SK-N-SH treated with all-trans-retinoic acid at 6 μM for 48 hours (cell line): Measurements from ENCODE around the gene HSPB2.

Experiments used
- ATAC-seq: fragments of 200-7000 bp; cut with Tn5 transposase; 3 replicates; pipeline ENCODE4 v1.9.1; 2020; ENCODE audit warnings: mild to moderate bottlenecking, moderate library complexity
- ARNTL ChIP-seq: fragments of 450-650 bp; formaldehyde crosslinking; IDR thresholded peaks from 2 replicates; pipeline ENCODE4 v1.5.0; 2020; ENCODE audit warnings: low read depth, mild to moderate bottlenecking, moderate library complexity, borderline replicate concordance
- CSDC2 ChIP-seq: fragments of 250-450 bp; sonication (Bioruptor Pico); IDR thresholded peaks from 2 replicates; pipeline ENCODE4 v1.5.0; 2020; ENCODE audit warnings: mild to moderate bottlenecking, moderate library complexity
- CSRNP3 ChIP-seq: fragments of 250-450 bp; sonication (Bioruptor Pico); IDR thresholded peaks from 2 replicates; pipeline ENCODE4 v1.5.1; 2021; ENCODE audit warnings: mild to moderate bottlenecking, moderate library complexity
- ESRRG ChIP-seq: fragments of 250-450 bp; sonication (Bioruptor Pico); IDR thresholded peaks from 2 replicates; pipeline ENCODE4 v1.6.1; 2021; ENCODE audit warnings: mild to moderate bottlenecking
- GLIS3 ChIP-seq: fragments of 250-450 bp; sonication (Bioruptor Pico); IDR thresholded peaks from 2 replicates; pipeline ENCODE4 v1.5.0; 2020; ENCODE audit warnings: mild to moderate bottlenecking, moderate library complexity
- ISL1 ChIP-seq: fragments of 250-450 bp; sonication (Bioruptor Pico); IDR thresholded peaks from 2 replicates; pipeline ENCODE4 v2.1.2; 2022; ENCODE audit warnings: mild to moderate bottlenecking, moderate library complexity
- OSR1 ChIP-seq: fragments of 250-450 bp; sonication (Bioruptor Pico); IDR thresholded peaks from 2 replicates; pipeline ENCODE4 v1.8.0; 2022; ENCODE audit warnings: moderate library complexity, mild to moderate bottlenecking, inconsistent platforms
- PATZ1 ChIP-seq: fragments of 250-450 bp; sonication (Bioruptor Pico); IDR thresholded peaks from 2 replicates; pipeline ENCODE4 v1.8.0; 2020; ENCODE audit warnings: mild to moderate bottlenecking, moderate library complexity, borderline replicate concordance
- PPARA ChIP-seq: fragments of 250-450 bp; sonication (Bioruptor Pico); IDR thresholded peaks from 2 replicates; pipeline ENCODE4 v1.5.0; 2020; ENCODE audit warnings: mild to moderate bottlenecking, borderline replicate concordance
- RARB ChIP-seq: fragments of 250-450 bp; sonication (Bioruptor Pico); IDR thresholded peaks from 2 replicates; pipeline ENCODE4 v1.8.0; 2021; ENCODE audit warnings: mild to moderate bottlenecking, moderate library complexity
- SNAI2 ChIP-seq: fragments of 250-450 bp; sonication (Bioruptor Pico); IDR thresholded peaks from 2 replicates; pipeline ENCODE4 v1.5.0; 2020; ENCODE audit warnings: mild to moderate bottlenecking, moderate library complexity
- TCF4 ChIP-seq: fragments of 250-450 bp; sonication (Bioruptor Pico); IDR thresholded peaks from 2 replicates; pipeline ENCODE4 v1.8.0; 2021; ENCODE audit warnings: mild to moderate bottlenecking, moderate library complexity, borderline replicate concordance
- TOX ChIP-seq: fragments of 250-450 bp; sonication (Bioruptor Pico); IDR thresholded peaks from 2 replicates; pipeline ENCODE4 v1.8.0; 2021; ENCODE audit warnings: mild to moderate bottlenecking, moderate library complexity, borderline replicate concordance
- ZC3H10 ChIP-seq: fragments of 250-450 bp; sonication (Bioruptor Pico); IDR thresholded peaks from 2 replicates; pipeline ENCODE4 v1.5.1; 2021; ENCODE audit warnings: mild to moderate bottlenecking, moderate library complexity
- ZFP3 ChIP-seq: fragments of 250-450 bp; sonication (Bioruptor Pico); IDR thresholded peaks from 2 replicates; pipeline ENCODE4 v1.5.0; 2020; ENCODE audit warnings: mild to moderate bottlenecking, moderate library complexity
- ZFP30 ChIP-seq: fragments of 450-650 bp; formaldehyde crosslinking; IDR thresholded peaks from 2 replicates; pipeline ENCODE4 v1.5.0; 2022; ENCODE audit warnings: mild to moderate bottlenecking, moderate library complexity
- ZNF70 ChIP-seq: fragments of 450-650 bp; formaldehyde crosslinking; IDR thresholded peaks from 2 replicates; pipeline ENCODE4 v1.5.0; 2020; ENCODE audit warnings: mild to moderate bottlenecking, moderate library complexity
- ZNF8 ChIP-seq: fragments of 450-650 bp; formaldehyde crosslinking; IDR thresholded peaks from 2 replicates; pipeline ENCODE4 v1.5.0; 2020; ENCODE audit warnings: mild to moderate bottlenecking, moderate library complexity
- TF ChIP-seq, protein P1 (sequence below): fragments of 250-450 bp; sonication (Bioruptor Pico); IDR thresholded peaks from 2 replicates; pipeline ENCODE4 v1.5.0; 2020; ENCODE audit warnings: mild to moderate bottlenecking, moderate library complexity
- TF ChIP-seq, protein P2 (sequence below): fragments of 250-450 bp; sonication (Bioruptor Pico); IDR thresholded peaks from 2 replicates; pipeline ENCODE4 v1.5.1; 2020; ENCODE audit warnings: low read depth, mild to moderate bottlenecking, moderate library complexity

Gene HSPB2

DNA sequence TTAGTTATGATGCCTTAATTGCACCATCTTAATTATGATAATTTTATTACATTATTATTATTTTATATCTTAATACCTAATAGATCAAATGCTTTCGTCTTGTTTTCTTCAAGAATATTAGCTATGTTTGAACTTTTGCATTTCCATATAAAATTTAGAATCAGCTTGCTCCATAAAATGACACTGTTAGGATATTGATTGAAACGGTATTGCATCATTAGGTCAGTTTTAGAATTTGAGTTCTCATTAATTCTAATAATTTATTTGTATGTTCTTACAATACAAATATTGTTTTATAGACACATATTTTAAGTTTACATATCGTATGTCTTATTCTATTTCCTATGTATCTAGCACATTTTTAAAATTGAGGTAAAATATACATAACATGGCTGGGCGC is 26.5 kb upstream of the HSPB2 start:
- TF ChIP-seq, protein P1, sequence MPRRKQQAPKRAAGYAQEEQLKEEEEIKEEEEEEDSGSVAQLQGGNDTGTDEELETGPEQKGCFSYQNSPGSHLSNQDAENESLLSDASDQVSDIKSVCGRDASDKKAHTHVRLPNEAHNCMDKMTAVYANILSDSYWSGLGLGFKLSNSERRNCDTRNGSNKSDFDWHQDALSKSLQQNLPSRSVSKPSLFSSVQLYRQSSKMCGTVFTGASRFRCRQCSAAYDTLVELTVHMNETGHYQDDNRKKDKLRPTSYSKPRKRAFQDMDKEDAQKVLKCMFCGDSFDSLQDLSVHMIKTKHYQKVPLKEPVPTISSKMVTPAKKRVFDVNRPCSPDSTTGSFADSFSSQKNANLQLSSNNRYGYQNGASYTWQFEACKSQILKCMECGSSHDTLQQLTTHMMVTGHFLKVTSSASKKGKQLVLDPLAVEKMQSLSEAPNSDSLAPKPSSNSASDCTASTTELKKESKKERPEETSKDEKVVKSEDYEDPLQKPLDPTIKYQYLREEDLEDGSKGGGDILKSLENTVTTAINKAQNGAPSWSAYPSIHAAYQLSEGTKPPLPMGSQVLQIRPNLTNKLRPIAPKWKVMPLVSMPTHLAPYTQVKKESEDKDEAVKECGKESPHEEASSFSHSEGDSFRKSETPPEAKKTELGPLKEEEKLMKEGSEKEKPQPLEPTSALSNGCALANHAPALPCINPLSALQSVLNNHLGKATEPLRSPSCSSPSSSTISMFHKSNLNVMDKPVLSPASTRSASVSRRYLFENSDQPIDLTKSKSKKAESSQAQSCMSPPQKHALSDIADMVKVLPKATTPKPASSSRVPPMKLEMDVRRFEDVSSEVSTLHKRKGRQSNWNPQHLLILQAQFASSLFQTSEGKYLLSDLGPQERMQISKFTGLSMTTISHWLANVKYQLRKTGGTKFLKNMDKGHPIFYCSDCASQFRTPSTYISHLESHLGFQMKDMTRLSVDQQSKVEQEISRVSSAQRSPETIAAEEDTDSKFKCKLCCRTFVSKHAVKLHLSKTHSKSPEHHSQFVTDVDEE = no peak
- TF ChIP-seq, all 23 proteins: peak for 0
- ATAC-seq = no peak

DNA sequence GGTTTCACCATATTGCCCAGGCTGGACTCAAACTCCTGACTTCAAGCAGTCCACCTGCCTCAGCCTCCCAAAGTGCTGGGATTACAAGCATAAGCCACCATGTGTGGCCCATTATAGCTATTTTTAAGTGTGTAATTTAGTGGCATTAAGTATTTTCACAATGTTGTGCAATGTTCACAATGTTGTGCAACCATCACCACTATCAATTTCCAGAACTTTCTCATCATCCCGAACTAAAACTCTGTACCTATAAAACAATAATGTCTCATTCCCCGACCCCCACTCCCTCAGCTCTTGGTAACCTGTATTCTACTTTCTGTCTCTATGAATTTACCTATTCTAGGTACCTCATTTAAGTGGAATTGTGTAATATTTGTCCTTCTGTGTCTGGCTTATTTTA is 25.7 kb upstream of the HSPB2 start:
- no peak for ATAC-seq
- TF ChIP-seq GLIS3 (CRISPR knock-in tag) (no peak), ARNTL (CRISPR knock-in tag) (no peak), ZNF70 (CRISPR knock-in tag) (no peak), CSRNP3 (CRISPR knock-in tag) (no peak), CSDC2 (CRISPR knock-in tag) (no peak), ESRRG (no peak), PATZ1 (CRISPR knock-in tag) (no peak), ZNF8 (CRISPR knock-in tag) (no peak), TOX (CRISPR knock-in tag) (no peak), TCF4 (CRISPR knock-in tag) (no peak), ISL1 (no peak), ZC3H10 (CRISPR knock-in tag) (no peak), ZFP30 (CRISPR knock-in tag) (no peak), OSR1 (CRISPR knock-in tag) (no peak), SNAI2 (CRISPR knock-in tag) (no peak), ZFP3 (CRISPR knock-in tag) (no peak), RARB (CRISPR knock-in tag) (no peak)
- TF ChIP-seq, protein P1 = no peak
- TF ChIP-seq, protein P2, sequence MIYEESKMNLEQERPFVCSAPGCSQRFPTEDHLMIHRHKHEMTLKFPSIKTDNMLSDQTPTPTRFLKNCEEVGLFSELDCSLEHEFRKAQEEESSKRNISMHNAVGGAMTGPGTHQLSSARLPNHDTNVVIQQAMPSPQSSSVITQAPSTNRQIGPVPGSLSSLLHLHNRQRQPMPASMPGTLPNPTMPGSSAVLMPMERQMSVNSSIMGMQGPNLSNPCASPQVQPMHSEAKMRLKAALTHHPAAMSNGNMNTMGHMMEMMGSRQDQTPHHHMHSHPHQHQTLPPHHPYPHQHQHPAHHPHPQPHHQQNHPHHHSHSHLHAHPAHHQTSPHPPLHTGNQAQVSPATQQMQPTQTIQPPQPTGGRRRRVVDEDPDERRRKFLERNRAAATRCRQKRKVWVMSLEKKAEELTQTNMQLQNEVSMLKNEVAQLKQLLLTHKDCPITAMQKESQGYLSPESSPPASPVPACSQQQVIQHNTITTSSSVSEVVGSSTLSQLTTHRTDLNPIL = no peak
- TF ChIP-seq, all 23 proteins: peak for 0

GRCh38 chr11:111905411-111905810 is 7.1 kb upstream of the HSPB2 start:
- no peak for ATAC-seq
- TF ChIP-seq ISL1 (peak; percentile 35; the same call in 1 of the 2 replicates), PPARA (CRISPR knock-in tag) (no peak)

- TF ChIP-seq, protein P2 = no peak
- TF ChIP-seq GLIS3 (CRISPR knock-in tag) (no peak), RARB (CRISPR knock-in tag) (no peak)
- no peak for ATAC-seq
These were observed 5.9 kb upstream of the HSPB2 start for GRCh38 chr11:111906680-111907079.
